Breast epithelium (tissue), 3 donors: ENCODE measurements around the gene DOCK11.

Experiments used
- POLR2A ChIP-seq: fragments of 450-650 bp; IDR thresholded peaks from one replicate; pipeline ENCODE4 v1.6.1; 2016; ENCODE audit warnings: antibody characterized with exemption, mild to moderate bottlenecking, moderate library complexity
- POLR2AphosphoS5 ChIP-seq, 3 donors: sonication (generic); formaldehyde crosslinking; IDR thresholded peaks; one replicate each; pipeline ENCODE4 v1.6.1; 2017; ENCODE audit warnings: antibody characterized with exemption in 3 of 3
- TF ChIP-seq, protein P1 (sequence below), 3 donors: fragments of 450-650 bp; IDR thresholded peaks; one replicate each; pipeline ENCODE4 v1.5.1; 2016 to 2017; ENCODE audit warnings: antibody characterized with exemption in 3 of 3, mild to moderate bottlenecking in 3 of 3, moderate library complexity in 3 of 3

DNA sequence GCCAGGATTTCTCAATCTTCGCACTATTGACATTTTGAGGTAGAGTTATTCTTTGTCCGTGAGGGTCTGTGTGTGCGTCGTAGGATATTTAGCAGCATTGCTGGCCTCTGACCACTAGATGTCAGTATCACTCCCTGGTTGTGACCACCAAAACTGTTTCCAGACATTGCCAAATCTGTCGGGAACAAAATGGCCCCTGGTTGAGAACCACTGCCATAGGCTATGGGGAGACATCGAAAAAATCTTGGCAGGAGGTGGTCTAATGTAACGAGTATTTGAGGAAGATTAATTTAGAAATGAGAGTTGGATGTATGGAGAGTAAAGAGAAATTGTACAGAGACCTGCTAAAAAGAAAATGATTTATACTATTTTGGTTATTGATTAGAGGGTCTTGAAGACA, 108.4 kb downstream of the DOCK11 start:
- TF ChIP-seq, protein P1, sequence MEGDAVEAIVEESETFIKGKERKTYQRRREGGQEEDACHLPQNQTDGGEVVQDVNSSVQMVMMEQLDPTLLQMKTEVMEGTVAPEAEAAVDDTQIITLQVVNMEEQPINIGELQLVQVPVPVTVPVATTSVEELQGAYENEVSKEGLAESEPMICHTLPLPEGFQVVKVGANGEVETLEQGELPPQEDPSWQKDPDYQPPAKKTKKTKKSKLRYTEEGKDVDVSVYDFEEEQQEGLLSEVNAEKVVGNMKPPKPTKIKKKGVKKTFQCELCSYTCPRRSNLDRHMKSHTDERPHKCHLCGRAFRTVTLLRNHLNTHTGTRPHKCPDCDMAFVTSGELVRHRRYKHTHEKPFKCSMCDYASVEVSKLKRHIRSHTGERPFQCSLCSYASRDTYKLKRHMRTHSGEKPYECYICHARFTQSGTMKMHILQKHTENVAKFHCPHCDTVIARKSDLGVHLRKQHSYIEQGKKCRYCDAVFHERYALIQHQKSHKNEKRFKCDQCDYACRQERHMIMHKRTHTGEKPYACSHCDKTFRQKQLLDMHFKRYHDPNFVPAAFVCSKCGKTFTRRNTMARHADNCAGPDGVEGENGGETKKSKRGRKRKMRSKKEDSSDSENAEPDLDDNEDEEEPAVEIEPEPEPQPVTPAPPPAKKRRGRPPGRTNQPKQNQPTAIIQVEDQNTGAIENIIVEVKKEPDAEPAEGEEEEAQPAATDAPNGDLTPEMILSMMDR (IDR thresholded peaks at IDR 0.05), result peak in 2 of 3 donors; percentile 40 to 73
- TF ChIP-seq POLR2A (no peak), POLR2AphosphoS5 (IDR thresholded peaks at IDR 0.05) (no peak)
